SK-N-SH treated with all-trans-retinoic acid at 6 μM for 48 hours (cell line): ENCODE data around the gene OR2T27.

Experiments
- ATAC-seq: fragments of 200-7000 bp; cut with Tn5 transposase; 3 replicates; pipeline ENCODE4 v1.9.1; 2020; ENCODE audit warnings: mild to moderate bottlenecking, moderate library complexity
- BACH2 ChIP-seq: fragments of 250-450 bp; sonication (Bioruptor Pico); IDR thresholded peaks from 2 replicates; pipeline ENCODE4 v1.9.0; 2021; ENCODE audit warnings: mild to moderate bottlenecking, borderline replicate concordance
- CREB5 ChIP-seq: fragments of 250-450 bp; sonication (Bioruptor Pico); IDR thresholded peaks from 2 replicates; pipeline ENCODE4 v1.5.1; 2020; ENCODE audit warnings: low read depth, mild to moderate bottlenecking, moderate library complexity
- CSDC2 ChIP-seq: fragments of 250-450 bp; sonication (Bioruptor Pico); IDR thresholded peaks from 2 replicates; pipeline ENCODE4 v1.5.0; 2020; ENCODE audit warnings: mild to moderate bottlenecking, moderate library complexity
- CSRNP3 ChIP-seq: fragments of 250-450 bp; sonication (Bioruptor Pico); IDR thresholded peaks from 2 replicates; pipeline ENCODE4 v1.5.1; 2021; ENCODE audit warnings: mild to moderate bottlenecking, moderate library complexity
- ESRRG ChIP-seq: fragments of 250-450 bp; sonication (Bioruptor Pico); IDR thresholded peaks from 2 replicates; pipeline ENCODE4 v1.6.1; 2021; ENCODE audit warnings: mild to moderate bottlenecking
- GLIS3 ChIP-seq: fragments of 250-450 bp; sonication (Bioruptor Pico); IDR thresholded peaks from 2 replicates; pipeline ENCODE4 v1.5.0; 2020; ENCODE audit warnings: mild to moderate bottlenecking, moderate library complexity
- ISL1 ChIP-seq: fragments of 250-450 bp; sonication (Bioruptor Pico); IDR thresholded peaks from 2 replicates; pipeline ENCODE4 v2.1.2; 2022; ENCODE audit warnings: mild to moderate bottlenecking, moderate library complexity
- OSR1 ChIP-seq: fragments of 250-450 bp; sonication (Bioruptor Pico); IDR thresholded peaks from 2 replicates; pipeline ENCODE4 v1.8.0; 2022; ENCODE audit warnings: moderate library complexity, mild to moderate bottlenecking, inconsistent platforms
- PATZ1 ChIP-seq: fragments of 250-450 bp; sonication (Bioruptor Pico); IDR thresholded peaks from 2 replicates; pipeline ENCODE4 v1.8.0; 2020; ENCODE audit warnings: mild to moderate bottlenecking, moderate library complexity, borderline replicate concordance
- POU6F1 ChIP-seq: fragments of 250-450 bp; sonication (Bioruptor Pico); IDR thresholded peaks from 2 replicates; pipeline ENCODE4 v1.8.0; 2021; ENCODE audit warnings: low read depth, mild to moderate bottlenecking, moderate library complexity, borderline replicate concordance
- PPARA ChIP-seq: fragments of 250-450 bp; sonication (Bioruptor Pico); IDR thresholded peaks from 2 replicates; pipeline ENCODE4 v1.5.0; 2020; ENCODE audit warnings: mild to moderate bottlenecking, borderline replicate concordance
- RARB ChIP-seq: fragments of 250-450 bp; sonication (Bioruptor Pico); IDR thresholded peaks from 2 replicates; pipeline ENCODE4 v1.8.0; 2021; ENCODE audit warnings: mild to moderate bottlenecking, moderate library complexity
- TCF4 ChIP-seq: fragments of 250-450 bp; sonication (Bioruptor Pico); IDR thresholded peaks from 2 replicates; pipeline ENCODE4 v1.8.0; 2021; ENCODE audit warnings: mild to moderate bottlenecking, moderate library complexity, borderline replicate concordance
- TOX ChIP-seq: fragments of 250-450 bp; sonication (Bioruptor Pico); IDR thresholded peaks from 2 replicates; pipeline ENCODE4 v1.8.0; 2021; ENCODE audit warnings: mild to moderate bottlenecking, moderate library complexity, borderline replicate concordance
- TSHZ2 ChIP-seq: fragments of 250-450 bp; sonication (Bioruptor Pico); IDR thresholded peaks from 2 replicates; pipeline ENCODE4 v1.5.0; 2020; ENCODE audit warnings: mild to moderate bottlenecking, moderate library complexity
- ZC3H10 ChIP-seq: fragments of 250-450 bp; sonication (Bioruptor Pico); IDR thresholded peaks from 2 replicates; pipeline ENCODE4 v1.5.1; 2021; ENCODE audit warnings: mild to moderate bottlenecking, moderate library complexity
- ZFP3 ChIP-seq: fragments of 250-450 bp; sonication (Bioruptor Pico); IDR thresholded peaks from 2 replicates; pipeline ENCODE4 v1.5.0; 2020; ENCODE audit warnings: mild to moderate bottlenecking, moderate library complexity
- ZFP30 ChIP-seq: fragments of 450-650 bp; formaldehyde crosslinking; IDR thresholded peaks from 2 replicates; pipeline ENCODE4 v1.5.0; 2022; ENCODE audit warnings: mild to moderate bottlenecking, moderate library complexity
- ZNF565 ChIP-seq: fragments of 450-650 bp; formaldehyde crosslinking; conservative IDR thresholded peaks from 2 replicates; pipeline ENCODE4 v1.5.0; 2020; ENCODE audit warnings: low read depth, mild to moderate bottlenecking, moderate library complexity
- ZNF70 ChIP-seq: fragments of 450-650 bp; formaldehyde crosslinking; IDR thresholded peaks from 2 replicates; pipeline ENCODE4 v1.5.0; 2020; ENCODE audit warnings: mild to moderate bottlenecking, moderate library complexity
- ZNF8 ChIP-seq: fragments of 450-650 bp; formaldehyde crosslinking; IDR thresholded peaks from 2 replicates; pipeline ENCODE4 v1.5.0; 2020; ENCODE audit warnings: mild to moderate bottlenecking, moderate library complexity

Gene OR2T27

GRCh38 chr1:248613742-248614141 is 41.6 kb downstream of the OR2T27 start:
- no peak for ATAC-seq
- TF ChIP-seq CSRNP3 (no peak), PPARA (CRISPR knock-in tag) (no peak), ZFP30 (CRISPR knock-in tag) (no peak), TSHZ2 (CRISPR knock-in tag) (no peak), TCF4 (CRISPR knock-in tag) (no peak), PATZ1 (CRISPR knock-in tag) (no peak), RARB (CRISPR knock-in tag) (no peak), ESRRG (CRISPR knock-in tag) (no peak), ZNF8 (CRISPR knock-in tag) (no peak), CSDC2 (CRISPR knock-in tag) (no peak), ISL1 (no peak), POU6F1 (no peak), CREB5 (no peak), BACH2 (CRISPR knock-in tag) (no peak), ZNF70 (CRISPR knock-in tag) (no peak), ZNF565 (CRISPR knock-in tag) (no peak), ZFP3 (no peak), TOX (no peak)
- TF ChIP-seq, all 23 proteins: peak for 0

- no peak for ATAC-seq
- TF ChIP-seq PPARA (CRISPR knock-in tag): no peak
- TF ChIP-seq CSRNP3: no peak
- no peak for TF ChIP-seq BACH2 (CRISPR knock-in tag)
- TF ChIP-seq ZNF8 (CRISPR knock-in tag): no peak
- no peak for TF ChIP-seq GLIS3 (CRISPR knock-in tag)
- TF ChIP-seq OSR1 (CRISPR knock-in tag): no peak
- no peak for TF ChIP-seq ZC3H10 (CRISPR knock-in tag)
- TF ChIP-seq ISL1: no peak
- TF ChIP-seq ESRRG (CRISPR knock-in tag): no peak
Measured at GRCh38 chr1:248611883-248612414, 43.4 kb downstream of the OR2T27 start.
